PC-9 (cell line): ENCODE data around the gene LIN37. TPM values are rescaled to one million over a fixed set of nuclear protein-coding genes. Genes with fewer than 3 reads are reported as not detected.

Experiments used
- BruUV-seq: library from RNA; stranded (reverse); fragments of 400-500 nt; replicated peaks from 2 replicates; lab custom pipeline; 2021; lab: Mats Ljungman, UMichigan
- CTCF ChIA-PET: fragments of 300-600 bp; sonication (Branson Sonifier 250); formaldehyde crosslinking; loops from one replicate; lab custom pipeline; 2022; ENCODE audit warnings: antibody characterized with exemption; lab: Charles Lee
- POLR2A ChIA-PET: fragments of 300-600 bp; sonication (Branson Sonifier 250); formaldehyde crosslinking; loops from one replicate; lab custom pipeline; 2022; ENCODE audit warnings: antibody characterized with exemption; ENCODE audit not compliant: unreplicated experiment; lab: Charles Lee
- DNase-seq, 2 experiments: peaks; one replicate each; pipeline versions ENCODE4 v3.0.0 to v3.0.0-alpha.2; 2015 to 2022; ENCODE audit warnings: mixed read lengths in 1 of 2
- H2AFZ ChIP-seq: fragments of 200-600 bp; sonication (generic); 2 replicates; pipeline ENCODE4 v1.8.1; 2017; ENCODE audit warnings: antibody characterized with exemption
- H3F3A ChIP-seq: fragments of 200-600 bp; sonication (generic); 2 replicates; pipeline ENCODE4 v1.8.1; 2017; ENCODE audit warnings: antibody characterized with exemption, mild to moderate bottlenecking, low read depth; ENCODE audit not compliant: insufficient read depth
- H3K27ac ChIP-seq: fragments of 200-600 bp; sonication (generic); 2 replicates; pipeline ENCODE4 v1.6.1; 2016; ENCODE audit warnings: mixed run types
- H3K27me3 ChIP-seq: fragments of 200-600 bp; sonication (generic); 2 replicates; pipeline ENCODE4 v1.6.1; 2016; ENCODE audit warnings: low read depth, mixed run types; ENCODE audit not compliant: insufficient read depth
- H3K36me3 ChIP-seq: fragments of 200-600 bp; sonication (generic); 2 replicates; pipeline ENCODE4 v1.6.1; 2016; ENCODE audit warnings: low read depth, mixed run types
- H3K4me1 ChIP-seq: fragments of 200-600 bp; sonication (generic); replicated peaks from 2 replicates; pipeline ENCODE4 v1.6.1; 2016; ENCODE audit warnings: mixed run types; ENCODE audit not compliant: insufficient read depth
- H3K4me2 ChIP-seq: fragments of 200-600 bp; sonication (generic); 2 replicates; pipeline ENCODE4 v1.6.1; 2017; ENCODE audit warnings: mixed run types
- H3K4me3 ChIP-seq: fragments of 200-600 bp; sonication (generic); 2 replicates; pipeline ENCODE4 v1.6.1; 2016; ENCODE audit warnings: mixed run types
- H3K79me2 ChIP-seq: fragments of 200-600 bp; sonication (generic); 2 replicates; pipeline ENCODE4 v1.6.1; 2017; ENCODE audit warnings: low read depth, mixed run types
- H3K9me2 ChIP-seq: fragments of 200-600 bp; sonication (generic); 2 replicates; pipeline ENCODE4 v1.8.1; 2017; ENCODE audit warnings: mild to moderate bottlenecking; ENCODE audit not compliant: insufficient read depth
- H3K9me3 ChIP-seq: fragments of 200-600 bp; sonication (generic); 2 replicates; pipeline ENCODE4 v1.8.1; 2016; ENCODE audit warnings: low read depth; ENCODE audit not compliant: insufficient read depth
- H4K20me1 ChIP-seq: fragments of 200-600 bp; sonication (generic); 2 replicates; pipeline ENCODE4 v1.8.1; 2017; ENCODE audit not compliant: insufficient read depth
- CTCF ChIP-seq: fragments of 200-600 bp; sonication (generic); conservative IDR thresholded peaks from 2 replicates; pipeline ENCODE4 v1.6.1; 2017; ENCODE audit warnings: mixed run types, antibody characterized with exemption, mild to moderate bottlenecking, moderate library complexity
- EZH2 ChIP-seq: fragments of 200-600 bp; sonication (generic); IDR thresholded peaks from 2 replicates; pipeline ENCODE4 v1.8.0; 2017; ENCODE audit warnings: antibody characterized with exemption, low read depth
- intact Hi-C: fragments of 100-400 bp; cut with micrococcal nuclease; formaldehyde crosslinking; loops from one replicate; pipeline ENCODE4 v1.10.0; 2022; ENCODE audit not compliant: unreplicated experiment
- total RNA-seq: library from RNA; stranded (reverse); gene quantifications from 2 replicates; pipeline ENCODE4 v1.2.3, GENCODE V29; 2021

LIN37 gene
- total RNA-seq, 1 experiment from 2014 or later: 17.0 TPM

GRCh38 chr19:35715981-35716800 is 32.2 kb upstream of the LIN37 start:
- H3K27me3 ChIP-seq: no peaks in the 10 kb centered on the region
- no peaks in the 10 kb centered on the region for H3K36me3 ChIP-seq
- peak overlapping the region; percentile 99 for H3K4me2 ChIP-seq
- peak overlapping the region; percentile 99 for H2AFZ ChIP-seq
- DNase-seq: peak in 1 of 2 experiments; percentile 42
- H3K4me3 ChIP-seq: peak overlapping the region; percentile 85
- peaks cover 14% of the 10 kb centered on the region for H4K20me1 ChIP-seq
- BruUV-seq: no TSS peak
- H3F3A ChIP-seq: peaks cover 6% of the 10 kb centered on the region; the same call in 1 of the 2 replicates
- intact Hi-C loops: loop anchor here (1.0 to 5.0 kb wide), 7 partner anchors 29 to 743 kb away; partner anchors contain the start of genes PSENEN and U2AF1L4
- H3K27ac ChIP-seq: peak overlapping the region; percentile 45
- peaks cover 34% of the 10 kb centered on the region for H3K79me2 ChIP-seq
- TF ChIP-seq CTCF: no peak
- no peak for TF ChIP-seq EZH2
- no peaks in the 10 kb centered on the region for H3K9me2 ChIP-seq
- peaks cover 20% of the 10 kb centered on the region for H3K4me1 ChIP-seq
- ChIA-PET CTCF (interaction anchor here (0.6 kb wide), 1 partner anchor 22 kb away, joined by 3 read pairs; no protein-coding TSS in a partner anchor), POLR2A (interaction anchor here (0.7 kb wide), 1 partner anchor 689 kb away, joined by 4 read pairs; no protein-coding TSS in a partner anchor)
- H3K9me3 ChIP-seq: no peaks in the 10 kb centered on the region

- Histone ChIP-seq H3K4me2 (peak overlapping the region; percentile 99), H2AFZ (peak overlapping the region; percentile 99), H3F3A (peaks cover 6% of the 10 kb centered on the region; the same call in 1 of the 2 replicates), H3K79me2 (peaks cover 34% of the 10 kb centered on the region), H3K9me2 (no peaks in the 10 kb centered on the region), H3K36me3 (no peaks in the 10 kb centered on the region), H3K27me3 (no peaks in the 10 kb centered on the region), H3K4me1 (peaks cover 20% of the 10 kb centered on the region), H3K27ac (peak overlapping the region; percentile 45), H3K4me3 (peak overlapping the region; percentile 85), H3K9me3 (no peaks in the 10 kb centered on the region), H4K20me1 (peaks cover 14% of the 10 kb centered on the region)
- no peak for TF ChIP-seq EZH2
- TF ChIP-seq CTCF: peak; percentile 91
- POLR2A ChIA-PET: no interaction called here
- TSS peak; percentile 52 for BruUV-seq
- CTCF ChIA-PET: interaction anchor here (0.5 kb wide), 1 partner anchor 181 kb away, joined by 4 read pairs; no protein-coding TSS in a partner anchor
- peak; percentile 83 to 89 for DNase-seq
- intact Hi-C loops: loop anchor here (1.0 to 5.0 kb wide), 14 partner anchors 24 to 744 kb away; partner anchors contain the start of genes COX6B1, LIN37, PSENEN and U2AF1L4
Measured at GRCh38 chr19:35716801-35717664, 31.3 kb upstream of the LIN37 start.
